Esophagus (tissue), 2 donors: ENCODE measurements around the gene RAB40C. TPM values are rescaled to one million over a fixed set of nuclear protein-coding genes. Genes with fewer than 3 reads are reported as not detected.

Experiments used
- H3K27ac ChIP-seq, 2 donors: one replicate each; pipeline ENCODE4 v1.5.1; 2013; ENCODE audit warnings: low read depth in 2 of 2, mild to moderate bottlenecking in 2 of 2, inconsistent platforms in 1 of 2, low read length in 1 of 2, moderate library complexity in 1 of 2
- H3K27me3 ChIP-seq, 2 donors: one replicate each; pipeline ENCODE4 v1.6.1; 2013; ENCODE audit warnings: low read length in 2 of 2, control low read depth in 1 of 2, mild to moderate bottlenecking in 1 of 2; ENCODE audit not compliant: insufficient read depth in 2 of 2, control insufficient read depth in 1 of 2
- H3K36me3 ChIP-seq, 2 donors: one replicate each; pipeline ENCODE4 v1.6.1; 2013; ENCODE audit warnings: low read length in 1 of 2; ENCODE audit not compliant: control insufficient read depth in 2 of 2, insufficient read depth in 2 of 2
- H3K4me1 ChIP-seq, 2 donors: one replicate each; pipeline ENCODE4 v1.6.1; 2013; ENCODE audit warnings: low read length in 1 of 2; ENCODE audit not compliant: control insufficient read depth in 2 of 2, insufficient read depth in 2 of 2
- H3K4me3 ChIP-seq, 2 donors: one replicate each; pipeline ENCODE4 v1.5.1; 2013; ENCODE audit warnings: low read length in 2 of 2, mild to moderate bottlenecking in 2 of 2, low read depth in 1 of 2, moderate library complexity in 1 of 2
- H3K9me3 ChIP-seq, 2 donors: one replicate each; pipeline ENCODE4 v1.6.1; 2013; ENCODE audit warnings: mild to moderate bottlenecking in 2 of 2, low read depth in 1 of 2, low read length in 1 of 2, moderate library complexity in 1 of 2; ENCODE audit not compliant: control insufficient read depth in 2 of 2, insufficient read depth in 1 of 2
- WGBS, 2 donors: extraction: QIAGEN DNeasy Blood & Tissue Kit; methylation state at CpG; one replicate each; pipeline ENCODE4 v1.1.7; 2013; 5-methylcytosine and 5-hydroxymethylcytosine counted together
- polyA plus RNA-seq, 2 donors: library from polyadenylated mRNA; stranded (reverse); fragments of 200-250 nt; gene quantifications; one replicate each; pipeline ENCODE4 v1.2.3, GENCODE V29; 2013
- donor health status: healthy with polysubstance abuse.
- donor health status: Bipolar disorder and iron deficiency.

The RAB40C gene
- polyA plus RNA-seq, 2 donors, result 18.1 to 42.4 TPM

DNA sequence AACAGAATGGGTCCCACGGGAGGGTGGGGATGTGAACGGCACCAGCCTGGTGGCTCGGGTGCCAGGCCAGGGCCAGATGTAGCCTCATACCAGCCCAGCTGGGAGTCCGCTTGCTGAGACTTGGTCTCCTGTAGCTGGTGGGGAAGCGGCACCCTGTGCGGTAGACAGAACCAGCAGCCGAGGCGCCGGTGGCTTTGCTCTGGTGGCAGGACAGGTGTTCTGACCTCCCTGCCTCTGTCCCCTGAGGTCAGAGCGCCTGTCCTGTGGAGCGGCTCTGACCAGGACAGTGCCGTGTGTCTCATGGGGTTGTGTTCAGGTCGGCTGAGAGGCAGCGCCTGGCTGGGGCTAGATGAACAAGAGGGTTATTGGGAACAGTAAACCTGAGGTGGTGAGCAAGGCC lies 20.1 kb downstream of the RAB40C start:
- H3K27ac ChIP-seq, result no peak overlapping the region
- peaks cover 0 to 5% of the 10 kb centered on the region in 2 donors for H3K9me3 ChIP-seq
- H3K4me3 ChIP-seq, result no peak overlapping the region
- H3K36me3 ChIP-seq, result peaks cover 0 to 3% of the 10 kb centered on the region in 2 donors
- no peaks in the 10 kb centered on the region for H3K27me3 ChIP-seq
- WGBS, 2 donors, result 86 to 90% methylated on average over 14 of the region's 14 CpGs
- H3K4me1 ChIP-seq, result peaks cover 2 to 14% of the 10 kb centered on the region in 2 donors

DNA sequence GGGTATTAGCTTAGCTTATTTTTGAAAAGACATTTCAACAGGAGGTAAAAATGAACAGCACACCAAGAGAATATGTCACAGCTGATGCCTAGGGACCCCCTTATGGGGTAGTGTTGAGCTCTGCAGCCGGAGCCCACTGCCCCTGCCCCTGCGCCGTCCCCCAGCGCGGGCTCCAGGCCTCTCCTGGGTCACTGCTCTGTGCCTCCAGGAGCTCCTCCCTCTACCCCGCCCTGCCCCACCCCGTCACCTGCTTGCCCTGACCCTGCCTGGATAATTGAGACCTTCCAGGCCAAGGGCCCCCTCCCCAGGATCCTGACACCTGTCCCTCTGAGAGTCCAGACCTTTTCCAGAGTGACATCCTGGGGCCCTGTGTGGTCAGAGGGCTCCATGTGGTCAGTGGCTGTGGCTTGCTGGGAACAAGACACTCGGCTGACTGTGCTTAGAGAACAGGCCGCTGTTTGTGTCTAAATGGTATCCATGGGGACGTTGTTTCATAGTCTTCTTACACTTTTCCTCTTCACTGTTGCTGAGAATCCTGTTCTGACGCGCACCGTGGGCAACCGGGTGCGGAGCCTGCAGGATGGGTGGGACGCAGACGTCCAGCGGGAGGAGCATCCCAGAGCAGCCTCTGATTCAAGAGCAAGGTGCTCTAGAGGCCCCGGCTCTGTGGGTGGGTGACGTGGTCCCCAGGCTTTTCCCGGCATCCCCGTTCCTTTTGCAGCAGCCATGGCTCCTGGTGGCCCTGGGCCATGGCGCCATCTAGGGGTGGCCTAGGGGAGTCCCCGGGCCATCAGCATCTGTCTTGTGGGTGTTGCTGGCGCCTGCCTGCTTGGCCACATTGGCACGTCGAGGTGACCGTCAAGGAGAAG lies 20.9 kb downstream of the RAB40C start:
- 44 to 54% methylated on average over 28 of the region's 28 CpGs for WGBS, 2 donors
- no peaks in the 10 kb centered on the region for H3K27me3 ChIP-seq
- peaks cover 0 to 7% of the 10 kb centered on the region in 2 donors for H3K36me3 ChIP-seq
- H3K9me3 ChIP-seq, result no peaks in the 10 kb centered on the region
- no peak overlapping the region for H3K27ac ChIP-seq
- no peak overlapping the region for H3K4me3 ChIP-seq
- H3K4me1 ChIP-seq, result peaks cover 2 to 14% of the 10 kb centered on the region in 2 donors

DNA sequence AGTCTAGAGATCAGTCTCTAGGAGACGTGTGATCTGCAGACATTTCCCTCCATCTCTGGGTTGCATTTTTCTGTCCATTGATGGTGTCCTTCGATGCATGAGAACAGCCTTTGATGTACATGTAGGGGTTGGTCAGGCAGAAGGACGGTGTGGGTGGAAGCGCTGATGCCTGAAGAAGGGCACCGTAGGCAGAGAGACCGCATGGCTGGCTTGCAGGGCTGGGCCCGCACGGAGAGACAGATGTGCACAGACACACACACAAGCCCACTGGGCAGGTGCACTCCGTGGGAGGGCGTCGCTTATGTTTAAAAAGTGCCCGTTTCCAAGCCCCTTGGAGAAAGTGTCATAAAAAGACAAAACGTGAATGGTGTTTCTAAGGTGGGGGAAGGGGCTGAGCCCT lies 25.3 kb downstream of the RAB40C start:
- Histone ChIP-seq H3K27ac (no peak overlapping the region), H3K27me3 (no peaks in the 10 kb centered on the region)

DNA sequence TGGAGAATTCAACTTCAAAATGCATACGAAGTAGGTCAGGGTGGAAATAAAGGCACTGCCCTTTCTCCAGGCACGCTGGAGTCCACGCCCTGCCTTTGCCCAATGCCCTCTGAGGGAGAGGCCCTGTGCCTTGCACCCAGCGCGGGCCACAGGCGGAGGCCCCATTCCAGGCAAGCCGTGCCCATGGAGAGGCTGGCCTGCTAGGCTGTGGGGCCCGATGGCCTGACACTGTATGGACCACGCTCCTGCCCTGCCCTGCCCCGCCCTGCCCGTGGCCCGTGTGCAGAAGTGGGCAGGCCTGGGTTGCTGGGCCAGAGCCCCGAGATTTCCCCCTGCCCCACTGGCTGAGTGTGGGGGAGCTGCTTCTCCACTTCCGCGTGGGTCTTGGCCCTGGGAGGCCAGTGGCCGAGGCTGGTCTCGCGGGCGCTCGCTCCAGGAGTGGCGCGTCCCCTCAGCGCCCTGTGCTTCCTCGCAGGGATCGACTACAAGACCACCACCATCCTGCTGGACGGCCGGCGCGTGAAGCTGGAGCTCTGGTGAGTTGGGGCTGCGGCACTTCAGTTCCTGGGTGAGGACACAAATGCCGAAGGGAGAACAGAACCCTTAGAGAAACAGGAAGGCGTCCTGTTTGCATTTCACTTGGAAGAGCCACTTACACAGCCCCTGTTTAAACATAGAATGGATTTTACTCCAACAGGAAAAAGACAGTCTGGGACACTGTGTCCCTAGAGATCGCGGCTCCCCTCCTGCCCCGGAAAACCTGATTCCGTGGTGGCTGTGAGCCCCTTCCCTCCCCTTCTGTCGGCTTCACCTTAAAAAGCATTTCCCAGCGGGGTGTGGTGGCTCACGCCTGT lies 27.1 kb downstream of the RAB40C start:
- H3K4me1 ChIP-seq, result peaks cover 6 to 14% of the 10 kb centered on the region in 2 donors
- H3K4me3 ChIP-seq, result no peak overlapping the region
- no peaks in the 10 kb centered on the region for H3K27me3 ChIP-seq
- 92% methylated on average over 39 of the region's 39 CpGs for WGBS, 2 donors
- H3K27ac ChIP-seq, result no peak overlapping the region
- no peaks in the 10 kb centered on the region for H3K9me3 ChIP-seq
- H3K36me3 ChIP-seq, result peaks cover 3 to 19% of the 10 kb centered on the region in 2 donors

More for the DNA sequence above, 25.3 kb downstream of the RAB40C start:
- H3K4me1 ChIP-seq, result peaks cover 2 to 13% of the 10 kb centered on the region in 2 donors
- H3K9me3 ChIP-seq, result no peaks in the 10 kb centered on the region
- WGBS, 2 donors, result 91 to 93% methylated on average over 13 of the region's 13 CpGs
- peaks cover 3 to 19% of the 10 kb centered on the region in 2 donors for H3K36me3 ChIP-seq
- no peak overlapping the region for H3K4me3 ChIP-seq

DNA sequence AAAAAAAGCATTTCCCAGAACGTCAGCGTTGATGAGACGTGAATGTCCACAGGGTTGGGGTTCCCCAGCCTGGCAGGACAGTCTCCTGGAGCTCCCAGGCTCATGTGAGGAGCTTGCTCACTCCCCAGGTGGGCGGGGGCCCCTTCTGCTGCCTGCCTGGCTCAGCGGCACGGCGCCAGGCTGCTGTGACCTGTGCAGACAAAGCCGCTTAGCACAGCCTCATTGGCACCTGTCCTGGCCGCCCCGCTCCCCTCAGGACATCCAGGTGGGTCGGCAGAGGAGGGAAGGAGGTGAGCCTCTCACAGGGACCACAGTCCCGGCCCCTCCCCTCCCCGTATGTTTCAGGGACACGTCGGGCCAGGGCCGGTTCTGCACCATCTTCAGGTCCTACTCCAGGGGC lies 28.0 kb downstream of the RAB40C start:
- Histone ChIP-seq H3K36me3 (peaks cover 3 to 19% of the 10 kb centered on the region in 2 donors), H3K4me1 (peaks cover 6 to 14% of the 10 kb centered on the region in 2 donors), H3K27ac (no peak overlapping the region), H3K27me3 (no peaks in the 10 kb centered on the region), H3K9me3 (no peaks in the 10 kb centered on the region), H3K4me3 (no peak overlapping the region)
- 68 to 75% methylated on average over 15 to 16 of the region's 16 CpGs for WGBS, 2 donors

DNA sequence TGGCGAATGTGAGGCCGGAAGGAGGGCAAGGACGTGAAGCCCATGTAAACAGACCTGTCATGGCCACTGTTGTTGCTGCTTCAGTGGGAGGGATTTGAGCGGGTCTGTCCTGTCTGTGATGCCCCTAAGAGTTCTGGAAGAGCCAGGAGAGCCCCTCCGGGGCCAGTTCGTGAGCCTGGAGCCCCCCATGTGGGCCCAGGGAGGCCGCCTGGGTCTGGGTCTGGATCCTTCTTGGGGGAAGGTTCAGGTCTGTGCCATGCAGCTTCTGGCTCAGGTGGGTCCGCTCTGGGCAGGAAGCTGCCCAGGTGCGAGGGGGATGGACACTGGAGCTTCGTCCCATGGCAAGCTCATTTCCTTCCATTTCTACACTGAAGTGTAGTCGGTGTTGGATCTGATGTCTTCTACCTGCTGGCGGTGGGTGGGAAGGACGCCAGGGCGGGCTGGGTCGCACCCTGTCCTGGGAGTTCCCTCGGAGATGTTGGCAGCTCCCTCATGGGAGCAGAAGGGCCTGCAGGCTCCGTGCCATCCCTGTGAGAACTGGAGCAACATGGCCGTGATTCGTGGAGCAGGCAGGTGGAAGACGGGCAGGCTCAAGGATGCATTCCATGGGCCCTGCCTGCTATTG lies 29.7 kb downstream of the RAB40C start:
- 80 to 81% methylated on average over 20 of the region's 20 CpGs for WGBS, 2 donors
- H3K4me1 ChIP-seq, result peaks cover 4 to 14% of the 10 kb centered on the region in 2 donors
- H3K27ac ChIP-seq, result no peak overlapping the region
- H3K9me3 ChIP-seq, result no peaks in the 10 kb centered on the region
- H3K36me3 ChIP-seq, result peaks cover 3 to 16% of the 10 kb centered on the region in 2 donors
- H3K4me3 ChIP-seq, result no peak overlapping the region
- no peaks in the 10 kb centered on the region for H3K27me3 ChIP-seq

DNA sequence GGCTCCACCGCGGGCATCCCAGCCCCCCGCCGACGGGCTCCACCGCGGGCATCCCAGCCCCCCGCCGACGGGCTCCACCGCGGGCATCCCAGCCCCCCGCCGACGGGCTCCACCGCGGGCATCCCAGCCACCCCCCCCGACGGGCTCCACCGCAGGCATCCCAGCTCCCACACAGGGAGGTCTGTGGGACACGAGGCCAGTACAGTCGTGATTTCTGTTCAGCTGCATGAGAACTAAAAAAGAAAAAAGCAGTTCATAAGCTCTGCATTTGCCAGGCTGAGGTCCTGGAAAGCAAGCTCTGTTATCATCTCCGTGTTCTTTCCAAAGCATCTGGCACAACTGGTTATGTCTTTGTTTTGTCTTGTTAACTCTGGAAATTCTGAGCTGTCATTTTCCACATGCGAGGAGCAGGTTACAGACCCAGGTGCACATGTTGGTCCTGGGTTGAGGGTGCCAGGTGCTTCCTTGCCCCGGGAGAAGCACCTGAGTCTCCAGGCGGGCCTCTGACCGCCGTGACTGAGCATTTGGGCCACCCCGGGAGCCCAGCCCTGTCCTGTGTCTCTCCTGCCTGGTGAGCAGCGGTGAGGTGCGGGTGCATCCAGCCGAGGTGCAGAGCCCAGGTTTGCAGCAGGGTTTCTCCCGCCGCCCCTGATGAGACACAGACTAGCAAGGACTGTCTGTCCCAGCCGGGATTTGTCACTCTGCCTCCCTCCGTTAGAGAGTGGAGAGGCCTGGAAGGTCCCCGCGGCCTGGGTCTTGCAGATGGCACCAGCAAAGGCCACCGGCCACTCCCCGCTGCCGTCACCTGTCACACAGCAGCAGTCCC lies 31.0 kb downstream of the RAB40C start:
- 57 to 66% methylated on average over 41 of the region's 41 CpGs for WGBS, 2 donors
- Histone ChIP-seq H3K27ac (no peak overlapping the region), H3K4me3 (no peak overlapping the region), H3K27me3 (no peaks in the 10 kb centered on the region), H3K4me1 (peaks cover 4 to 14% of the 10 kb centered on the region in 2 donors), H3K9me3 (no peaks in the 10 kb centered on the region), H3K36me3 (peaks cover 3 to 19% of the 10 kb centered on the region in 2 donors)

DNA sequence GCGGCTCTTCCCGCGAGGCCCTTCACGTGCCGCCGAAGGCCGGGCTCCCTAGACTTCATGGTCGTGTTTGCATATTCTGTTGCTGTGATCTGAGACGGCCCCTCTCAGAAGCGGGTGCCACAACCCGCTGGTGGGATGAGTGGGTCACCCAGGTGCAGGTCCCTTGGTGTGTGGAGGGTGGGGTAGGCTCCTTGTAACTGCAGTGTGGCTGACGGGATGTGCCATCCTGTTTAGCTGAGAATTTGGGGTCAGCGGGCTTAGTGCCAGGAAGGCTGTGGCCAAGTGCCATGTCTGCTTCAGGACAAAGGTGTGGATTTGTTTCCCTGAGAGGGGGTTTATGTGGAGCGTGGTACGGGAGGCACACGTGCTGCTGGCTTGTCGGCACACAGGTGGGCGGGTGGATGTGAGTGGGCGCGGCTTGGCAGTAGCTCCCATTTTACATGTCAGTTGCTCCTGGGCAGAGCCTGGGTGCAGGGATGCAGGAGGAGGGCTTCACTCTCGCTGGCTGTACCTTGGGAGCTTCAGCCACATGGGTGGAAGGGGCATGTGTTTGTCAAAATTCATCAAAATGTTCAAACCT lies 31.8 kb downstream of the RAB40C start:
- Histone ChIP-seq H3K27ac (no peak overlapping the region), H3K36me3 (peaks cover 3 to 24% of the 10 kb centered on the region in 2 donors), H3K9me3 (no peaks in the 10 kb centered on the region), H3K27me3 (no peaks in the 10 kb centered on the region), H3K4me1 (peaks cover 4 to 14% of the 10 kb centered on the region in 2 donors), H3K4me3 (no peak overlapping the region)
- 60 to 65% methylated on average over 21 of the region's 21 CpGs for WGBS, 2 donors
